Tongue (tissue), 2 donors: ENCODE results near the gene ADAMTS1. TPM values are rescaled to one million over a fixed set of nuclear protein-coding genes. Genes with fewer than 3 reads are reported as not detected.

Experiments
- DNase-seq: peaks from one replicate; pipeline ENCODE4 v3.0.0-alpha.2; 2015
- total RNA-seq: library from RNA; depleted of rRNA; stranded (reverse); fragments of >200 nt; gene quantifications from one replicate; pipeline ENCODE4 v1.2.3, GENCODE V29; 2014

The ADAMTS1 gene
- total RNA-seq, 1 donor from 2014 or later = 51.5 TPM

GRCh38 chr21:26844258-26845065 lies 747 bp downstream of the ADAMTS1 start:
- peak; percentile 75 for DNase-seq

GRCh38 chr21:26843933-26844257 lies 1.3 kb downstream of the ADAMTS1 start:
- DNase-seq = no peak

- DNase-seq = peak; percentile 99
Measured at GRCh38 chr21:26842974-26843932, 2.0 kb downstream of the ADAMTS1 start.

GRCh38 chr21:26842300-26842699 lies 2.9 kb downstream of the ADAMTS1 start:
- peak; percentile 16 for DNase-seq

- peak; percentile 61 for DNase-seq
Measured at GRCh38 chr21:26840912-26841311, 4.3 kb downstream of the ADAMTS1 start.

- DNase-seq = no peak
Measured at GRCh38 chr21:26840201-26840600, 5.0 kb downstream of the ADAMTS1 start.

- no peak for DNase-seq
Measured at GRCh38 chr21:26837539-26837938, 7.7 kb downstream of the ADAMTS1 start.

GRCh38 chr21:26836528-26836927 lies 8.7 kb downstream of the ADAMTS1 start:
- DNase-seq = no peak

- no peak for DNase-seq
Measured at GRCh38 chr21:26835714-26836265, 9.4 kb downstream of the ADAMTS1 start.

GRCh38 chr21:26835027-26835713 lies 10.0 kb downstream of the ADAMTS1 start:
- no peak for DNase-seq

- no peak for DNase-seq
Measured at GRCh38 chr21:26834181-26834905, 10.9 kb downstream of the ADAMTS1 start.

- no peak for DNase-seq
Measured at GRCh38 chr21:26833460-26833939, 11.7 kb downstream of the ADAMTS1 start.

GRCh38 chr21:26833011-26833410 lies 12.2 kb downstream of the ADAMTS1 start:
- no peak for DNase-seq

- DNase-seq = no peak
Measured at GRCh38 chr21:26832546-26832945, 12.7 kb downstream of the ADAMTS1 start.

- DNase-seq = no peak
Measured at GRCh38 chr21:26826801-26827200, 18.4 kb downstream of the ADAMTS1 start.

- no peak for DNase-seq
Measured at GRCh38 chr21:26820509-26820908, 24.7 kb downstream of the ADAMTS1 start.

GRCh38 chr21:26819740-26820324 lies 25.4 kb downstream of the ADAMTS1 start:
- no peak for DNase-seq

GRCh38 chr21:26818906-26819305 lies 26.3 kb downstream of the ADAMTS1 start:
- DNase-seq = no peak

GRCh38 chr21:26815197-26815596 lies 30.0 kb downstream of the ADAMTS1 start:
- DNase-seq = no peak

GRCh38 chr21:26814386-26814785 lies 30.8 kb downstream of the ADAMTS1 start:
- DNase-seq = no peak

GRCh38 chr21:26813426-26813998 lies 31.7 kb downstream of the ADAMTS1 start:
- DNase-seq = no peak
